ENCODE data around the gene GRAMD2A.
A peak's percentile ranks its signal among the peaks of the same experiment; 100 is the strongest.

The GRAMD2A gene

DNA sequence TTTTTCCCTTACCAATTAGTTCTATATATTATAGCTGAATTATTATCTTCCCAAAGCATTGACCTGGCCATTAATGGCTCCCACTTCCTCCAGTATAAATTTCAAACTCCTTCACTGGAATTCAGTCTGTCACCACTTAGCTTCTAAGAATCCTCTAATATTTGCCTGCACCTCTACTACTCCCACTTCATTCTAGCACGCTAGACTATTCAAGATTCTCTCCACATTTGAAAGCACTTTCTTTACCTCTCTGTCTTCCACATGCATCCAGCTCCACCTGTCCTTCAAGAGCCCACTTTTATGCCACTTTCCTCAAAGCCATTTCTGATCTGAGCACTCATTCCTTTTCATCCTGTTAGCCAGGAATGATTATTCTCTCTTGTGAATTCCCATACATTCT lies 64.4 kb downstream of the GRAMD2A start:
- DNase-seq (ENCODE audit: low read depth): no peak

DNA sequence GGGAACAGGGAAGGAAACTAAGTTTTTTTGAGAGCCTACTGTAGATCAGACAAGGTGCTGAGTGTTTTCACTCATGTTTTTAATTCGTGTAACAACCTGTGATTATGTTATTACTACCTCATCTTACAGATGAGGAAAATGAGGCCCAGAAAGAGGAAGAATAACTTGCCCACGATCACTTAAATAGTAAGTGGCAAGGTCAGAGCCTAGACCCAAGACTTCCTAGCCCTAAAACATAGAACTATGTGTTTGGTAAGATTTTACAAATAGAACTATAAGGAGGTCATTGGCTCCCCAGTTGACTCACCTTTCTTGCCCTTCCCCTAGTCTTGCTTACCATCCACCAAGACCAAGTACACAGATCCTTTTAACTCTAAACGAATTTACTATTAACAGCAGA lies 65.7 kb downstream of the GRAMD2A start:
- DNase-seq (ENCODE audit: low read depth): no peak

DNA sequence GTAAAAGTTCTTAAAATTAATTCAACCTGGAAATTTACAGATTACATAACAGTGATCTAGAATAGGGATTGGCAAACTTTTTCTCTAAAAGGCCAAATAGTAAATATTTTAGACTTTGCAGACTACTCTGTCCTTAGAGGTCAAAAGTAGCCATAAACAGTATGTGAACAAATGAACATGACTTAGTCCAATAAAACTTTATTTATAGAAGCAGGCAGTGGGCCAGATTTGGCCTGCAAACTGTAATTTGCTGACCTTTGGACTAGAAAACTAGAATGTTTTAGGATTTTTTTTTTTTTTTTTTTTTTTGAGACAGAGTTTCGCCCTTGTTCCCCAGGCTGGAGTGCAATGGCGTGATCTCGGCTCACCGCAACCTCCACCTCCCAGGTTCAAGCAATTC lies 67.3 kb downstream of the GRAMD2A start:
- no peak for DNase-seq (ENCODE audit: low read depth)

DNA sequence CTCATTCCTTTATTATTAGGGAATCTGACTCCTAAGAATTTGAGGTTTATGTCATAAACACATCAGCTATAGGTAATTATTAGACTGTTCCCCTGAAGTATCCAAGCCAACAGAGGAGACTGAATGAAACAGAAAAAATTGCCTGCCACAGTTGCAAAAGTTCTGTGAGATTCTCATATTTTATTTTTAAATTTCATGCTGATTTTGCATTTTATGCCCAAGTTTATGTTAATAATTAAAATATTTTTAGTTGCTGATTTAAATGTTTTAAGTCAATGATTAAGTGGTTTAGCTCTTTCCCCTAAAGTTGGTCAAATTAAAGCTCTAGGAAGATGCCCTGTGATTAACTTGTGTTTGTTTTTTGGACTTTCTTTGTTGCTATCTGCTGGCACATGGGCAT lies 69.2 kb downstream of the GRAMD2A start:
- DNase-seq (ENCODE audit: low read depth): no peak

DNA sequence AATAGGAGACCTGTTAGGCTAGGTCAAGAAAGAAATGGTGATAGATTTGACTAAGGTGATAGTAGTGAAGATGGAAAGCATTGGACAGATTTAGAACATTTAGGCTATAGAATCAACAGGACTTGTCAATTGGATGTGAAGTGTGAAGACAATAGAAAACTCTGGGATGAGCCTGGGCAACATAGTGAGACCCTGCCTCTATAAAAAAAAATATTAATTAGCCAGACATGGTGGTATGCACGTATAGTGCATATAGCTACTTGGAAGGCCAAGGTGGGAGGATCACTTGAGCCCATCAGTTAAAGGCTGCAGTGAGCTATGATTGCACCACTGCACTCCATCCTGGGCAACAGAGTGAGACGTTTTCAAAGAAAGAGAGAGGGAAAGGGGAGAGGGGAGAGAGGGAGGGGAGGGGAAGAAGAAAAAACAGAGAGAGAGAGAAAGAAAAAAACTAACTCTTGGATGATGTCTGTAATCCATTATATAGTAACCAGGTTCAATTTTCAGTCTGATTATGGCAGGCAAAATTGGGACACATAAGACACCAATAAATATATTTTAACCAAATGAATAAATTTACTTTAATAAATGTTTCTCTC lies 69.8 kb downstream of the GRAMD2A start:
- no peak for DNase-seq (ENCODE audit: low read depth)

DNA sequence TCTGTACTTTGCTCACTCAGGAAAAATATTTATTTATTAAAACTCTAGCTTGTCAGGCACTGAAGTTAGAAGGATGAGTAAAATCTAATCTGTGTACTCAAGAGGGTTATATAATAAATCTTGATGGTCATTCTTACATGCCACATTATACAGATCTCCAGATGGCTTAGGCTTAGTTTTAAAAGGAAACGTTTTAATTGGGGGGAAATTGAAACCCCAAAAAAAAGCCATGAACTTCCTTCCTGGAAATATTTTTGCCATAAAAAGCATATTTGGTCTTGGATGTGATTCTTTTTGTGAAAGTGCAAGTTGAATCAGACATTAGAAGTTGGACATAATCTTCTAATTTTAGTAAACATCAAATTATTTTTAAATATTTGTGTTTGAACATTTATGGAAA lies 73.4 kb downstream of the GRAMD2A start:
- DNase-seq (ENCODE audit: low read depth): no peak

DNA sequence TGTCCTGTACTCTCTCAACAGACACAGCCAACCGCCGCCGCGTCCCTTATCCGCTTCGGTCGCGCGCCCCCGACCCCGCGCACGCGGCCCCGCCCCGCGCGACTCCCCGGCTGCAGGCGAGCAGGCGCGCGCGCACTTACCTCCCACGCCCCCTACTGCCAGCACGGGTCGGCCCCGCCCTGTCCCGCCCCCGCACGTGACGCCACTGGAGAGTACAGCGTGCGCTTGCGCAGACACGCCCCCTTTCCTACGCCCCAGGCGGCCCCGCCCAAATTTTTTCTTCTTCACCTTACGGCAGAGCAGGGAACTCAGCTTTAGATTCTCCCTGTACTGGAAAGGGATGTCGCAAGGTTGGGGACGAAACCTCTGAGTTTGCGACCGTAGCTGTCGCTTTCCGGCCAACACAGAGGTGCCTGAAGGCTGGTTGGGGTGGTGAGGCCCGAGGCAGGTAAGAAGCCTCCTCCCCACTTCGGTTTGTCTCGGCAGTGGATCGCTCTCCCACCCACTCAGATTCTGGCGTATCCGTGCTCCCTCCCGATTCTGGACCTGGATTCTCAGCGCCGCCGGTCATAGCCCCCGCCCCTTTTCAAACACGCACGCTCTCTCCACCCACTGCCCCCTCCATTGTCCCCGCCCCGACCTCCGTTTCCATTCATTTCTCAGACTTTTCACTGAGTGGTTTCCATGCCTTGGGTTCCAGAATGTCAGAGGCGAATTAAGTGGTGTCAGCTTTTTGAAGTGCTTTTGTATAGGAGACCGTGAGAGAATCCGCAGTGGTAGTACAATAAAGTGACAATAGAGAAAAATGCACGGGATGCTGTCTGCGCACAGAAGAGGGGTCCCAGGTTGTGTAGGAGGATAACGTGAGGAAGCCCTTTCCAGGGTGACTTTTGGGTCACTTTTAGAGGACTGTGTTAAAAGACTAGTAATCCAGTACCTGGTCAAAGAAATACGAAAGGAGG lies 79.3 kb downstream of the GRAMD2A start, which contains the start of the genes MYO9A and SENP8:
MYO9A (minus strand) TSS at position 134 of the 962 bp plus-strand sequence. CDS start 71,587 bp downstream, outside the sequence.
SENP8 (plus strand) TSS at position 387 of the 962 bp plus-strand sequence. CDS start 21,221 bp downstream, outside the sequence.
- DNase-seq (ENCODE audit: low read depth): peak; percentile 87

DNA sequence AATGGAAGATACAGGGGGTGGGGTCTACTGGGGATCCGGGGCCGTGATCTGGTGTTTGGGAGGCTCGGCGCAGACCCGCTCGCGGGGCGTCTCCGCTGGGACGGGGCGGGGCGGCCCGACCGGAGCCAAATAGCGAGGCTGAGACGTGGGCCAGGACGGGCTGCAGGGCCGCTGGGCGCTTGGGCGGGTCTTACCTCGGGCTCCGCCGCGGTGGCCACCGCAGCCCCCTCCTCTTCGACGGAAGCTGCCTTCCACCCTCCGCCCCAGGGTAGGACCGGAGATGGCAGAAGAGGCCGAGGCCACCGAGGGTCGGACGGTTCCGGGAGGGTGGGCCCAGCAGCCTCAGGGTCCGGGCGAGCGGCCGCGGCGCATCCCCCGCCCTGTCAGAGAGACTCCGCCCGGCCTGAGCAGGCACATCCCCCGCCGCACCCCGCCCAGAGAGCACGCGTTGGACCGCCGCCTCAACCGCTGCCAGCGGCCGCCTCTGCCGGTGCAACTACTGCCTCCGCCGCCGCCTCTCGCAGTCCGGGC lies 80.0 kb downstream of the GRAMD2A start:
- no peak for DNase-seq (ENCODE audit: low read depth)

DNA sequence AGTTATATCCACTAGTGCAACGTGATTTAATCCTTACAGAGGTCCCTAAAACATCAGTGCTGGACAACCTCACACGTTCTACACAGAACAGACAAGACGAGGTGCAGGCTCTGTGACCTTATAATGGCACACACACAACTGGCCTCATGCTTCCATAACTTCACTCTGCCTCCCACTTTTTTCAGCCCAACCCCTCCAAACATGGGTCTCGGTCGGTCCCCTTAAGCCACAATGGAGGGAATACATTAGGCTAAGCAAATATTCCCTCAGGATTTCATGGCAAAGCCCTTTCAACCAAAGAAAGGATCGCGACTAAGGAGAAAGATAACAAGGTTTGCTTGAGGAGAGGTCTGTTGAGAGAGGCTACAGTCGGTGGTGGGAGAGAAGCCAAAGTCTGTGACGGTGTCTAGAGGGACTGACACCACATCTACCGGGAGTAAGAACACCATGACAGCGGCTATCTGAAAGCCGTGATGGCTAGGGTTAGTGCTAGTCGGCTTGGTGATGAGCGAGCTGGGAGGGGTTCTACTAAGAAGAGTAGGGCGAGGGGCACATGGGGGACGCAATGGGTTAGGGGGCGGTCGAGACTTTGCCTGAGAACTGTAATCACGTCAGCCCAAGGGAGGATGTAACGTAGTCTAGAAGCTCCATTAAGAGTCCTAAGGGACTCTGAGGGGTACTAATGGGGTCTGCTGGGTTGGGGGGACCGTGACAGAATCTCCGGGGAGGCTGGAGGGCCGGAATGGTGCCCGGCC lies 80.7 kb downstream of the GRAMD2A start:
- no peak for DNase-seq (ENCODE audit: low read depth)

DNA sequence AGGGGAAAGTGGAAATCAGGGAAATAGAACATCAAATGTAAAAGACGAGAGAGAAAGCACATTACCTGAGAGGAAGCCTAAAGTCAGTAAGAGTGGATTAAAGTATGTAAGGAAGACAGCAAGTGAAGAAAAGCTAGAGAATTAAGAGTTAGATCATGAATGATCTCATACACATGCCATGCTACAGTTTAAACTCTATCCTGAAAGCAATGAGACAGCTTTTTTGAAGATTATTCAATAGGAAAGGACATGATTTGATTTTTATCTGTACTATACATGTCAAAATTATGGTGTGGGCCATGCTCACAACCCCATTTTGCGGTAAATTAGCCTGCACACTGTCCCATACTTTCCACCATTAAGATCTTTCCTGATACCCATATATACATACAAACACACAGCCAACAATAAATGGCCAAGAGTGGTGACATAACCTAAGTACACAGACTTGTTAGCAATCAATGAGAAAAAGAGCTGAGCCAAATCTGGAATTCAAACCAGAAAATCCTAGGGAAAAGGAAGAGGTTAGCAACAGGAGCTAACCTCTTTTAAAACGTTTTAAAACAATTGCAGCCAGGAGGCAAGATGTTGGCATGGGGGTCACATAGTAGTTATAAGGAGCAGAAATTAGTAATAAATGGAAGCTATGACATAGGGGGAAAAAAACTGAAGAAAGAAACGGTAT lies 84.1 kb downstream of the GRAMD2A start:
- no peak for DNase-seq (ENCODE audit: low read depth)

DNA sequence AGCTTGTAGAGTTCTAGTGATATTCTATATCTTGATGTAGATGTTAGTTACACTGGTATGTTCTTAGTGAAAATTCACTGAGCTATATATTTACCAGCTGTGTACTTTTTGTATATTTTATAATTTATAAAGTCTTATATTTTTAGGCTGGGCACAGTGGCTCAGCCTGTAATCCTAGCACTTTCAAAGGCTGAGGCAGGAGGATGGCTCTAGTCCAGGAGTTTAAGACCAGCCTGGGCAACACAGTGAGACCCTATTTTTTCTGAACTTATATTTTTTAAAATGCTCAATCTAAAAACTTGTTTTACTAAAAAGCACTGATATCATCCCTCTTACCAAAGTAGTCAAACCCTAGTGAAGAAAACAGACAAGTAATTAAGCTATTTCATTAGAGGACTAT lies 84.8 kb downstream of the GRAMD2A start:
- no peak for DNase-seq (ENCODE audit: low read depth)

DNA sequence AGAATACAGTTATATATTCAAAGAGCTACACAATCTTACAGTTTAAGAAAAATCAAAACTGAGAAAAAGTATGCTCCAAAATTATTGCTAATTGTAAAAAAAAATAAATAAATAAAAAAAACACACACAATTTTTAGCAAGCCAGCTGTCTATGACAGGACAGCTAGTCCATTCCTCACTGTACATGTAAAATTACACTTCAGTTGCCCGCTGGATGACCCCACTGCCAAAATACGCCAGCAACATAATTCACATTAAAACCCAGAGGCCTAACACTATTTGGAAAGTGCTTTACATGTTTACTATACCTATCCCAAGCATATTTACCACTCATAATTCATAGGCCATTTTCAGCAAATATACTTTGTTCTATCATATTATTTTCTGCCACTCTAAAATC lies 85.5 kb downstream of the GRAMD2A start:
- DNase-seq (ENCODE audit: low read depth): no peak

DNA sequence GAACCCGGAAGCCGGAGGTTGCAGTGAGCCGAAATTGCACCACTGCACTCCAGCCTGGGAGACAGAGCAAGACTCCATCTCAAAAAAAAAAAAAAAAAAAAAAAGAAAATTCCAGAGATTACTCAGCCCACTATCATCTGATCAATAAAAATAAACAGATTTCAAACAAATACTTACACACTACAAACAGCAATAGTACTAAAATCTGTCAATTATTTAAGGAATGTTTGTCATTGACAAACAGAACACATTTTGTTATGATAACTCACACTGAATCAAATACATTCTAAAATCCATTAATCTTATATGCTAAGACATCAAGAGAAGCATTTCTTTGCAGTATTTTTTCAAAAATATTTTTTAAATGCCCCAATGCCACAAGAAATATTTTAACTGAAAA lies 87.2 kb downstream of the GRAMD2A start:
- no peak for DNase-seq (ENCODE audit: low read depth)
